SK-N-SH (cell line): ENCODE results near the gene SLC25A14. TPM values are rescaled to one million over a fixed set of nuclear protein-coding genes. Genes with fewer than 3 reads are reported as not detected.

Experiments used
- CTCF ChIA-PET: fragments of 300-600, 350-600 bp; formaldehyde crosslinking; extraction: SDS; loops from one replicate; lab custom pipeline; 2021; lab: Yijun Ruan, JAX
- POLR2A ChIA-PET: fragments of 350-600 bp; sonication (Branson Sonifier 250); formaldehyde crosslinking; extraction: SDS; loops from one replicate; lab custom pipeline; 2020; ENCODE audit warnings: antibody characterized with exemption, inconsistent platforms; lab: Yijun Ruan, JAX
- DNase-seq: peaks from one replicate; pipeline ENCODE4 v3.0.0; 2012
- H2AFZ ChIP-seq: fragments of 200-600 bp; sonication (generic); 2 replicates; pipeline ENCODE4 v1.8.1; 2016; ENCODE audit warnings: antibody characterized with exemption, mild to moderate bottlenecking, low read depth
- H3F3A ChIP-seq: fragments of 200-600 bp; sonication (generic); replicated peaks from 2 replicates; pipeline ENCODE3; 2016; ENCODE audit warnings: antibody characterized with exemption, mild to moderate bottlenecking; ENCODE audit not compliant: insufficient read depth
- H3K27ac ChIP-seq, 2 experiments: fragments of 200-500 bp in 1 of 2; fragments of 200-600 bp in 1 of 2; sonication (Bioruptor generic) in 1 of 2; sonication (generic), shearing (Covaris generic) in 1 of 2; 2 replicates each; pipeline versions ENCODE4 v1.5.1 to v1.6.1; 2014 to 2016; ENCODE audit warnings: low read depth in 2 of 2, inconsistent platforms in 1 of 2, low read length in 1 of 2, mild to moderate bottlenecking in 1 of 2, mixed read lengths in 1 of 2
- H3K27me3 ChIP-seq: fragments of 200-600 bp; sonication (generic), shearing (Covaris generic); 2 replicates; pipeline ENCODE4 v1.6.1; 2016; ENCODE audit warnings: mixed run types; ENCODE audit not compliant: insufficient read depth
- H3K36me3 ChIP-seq, 2 experiments: fragments of 200-500 bp in 1 of 2; fragments of 200-600 bp in 1 of 2; sonication (Bioruptor generic) in 1 of 2; sonication (generic) in 1 of 2; replicated peaks in 1 of 2; 2 replicates each; pipeline versions ENCODE3 to v1.5.1; 2014 to 2016; ENCODE audit warnings: low read length in 1 of 2, mild to moderate bottlenecking in 1 of 2; ENCODE audit not compliant: insufficient read depth in 2 of 2, control insufficient read depth in 1 of 2
- H3K4me1 ChIP-seq, 2 experiments: fragments of 200-500 bp in 1 of 2; fragments of 200-600 bp in 1 of 2; sonication (Bioruptor generic) in 1 of 2; sonication (generic), shearing (Covaris generic) in 1 of 2; 2 replicates each; pipeline versions ENCODE4 v1.5.1 to v1.6.1; 2014 to 2016; ENCODE audit warnings: low read depth in 1 of 2, low read length in 1 of 2, mixed run types in 1 of 2; ENCODE audit not compliant: insufficient read depth in 2 of 2, control insufficient read depth in 1 of 2
- H3K4me2 ChIP-seq: fragments of 200-600 bp; sonication (generic), shearing (Covaris generic); 2 replicates; pipeline ENCODE4 v1.6.1; 2017; ENCODE audit warnings: mixed run types
- H3K4me3 ChIP-seq, 2 experiments: fragments of 200-500 bp in 1 of 2; fragments of 200-600 bp in 1 of 2; sonication (Bioruptor generic) in 1 of 2; sonication (generic), shearing (Covaris generic) in 1 of 2; 2 replicates each; pipeline versions ENCODE4 v1.5.1 to v1.8.1; 2014 to 2016; ENCODE audit warnings: low read depth in 2 of 2, inconsistent platforms in 1 of 2, low read length in 1 of 2, mild to moderate bottlenecking in 1 of 2, mixed read lengths in 1 of 2, moderate library complexity in 1 of 2
- H3K79me2 ChIP-seq: fragments of 200-600 bp; sonication (generic); 2 replicates; pipeline ENCODE4 v1.8.1; 2017; ENCODE audit warnings: mild to moderate bottlenecking; ENCODE audit not compliant: insufficient read depth
- H3K9ac ChIP-seq: fragments of 200-600 bp; sonication (generic); 2 replicates; pipeline ENCODE4 v1.6.1; 2017; ENCODE audit warnings: mixed run types
- H3K9me2 ChIP-seq: fragments of 200-600 bp; sonication (generic); 2 replicates; pipeline ENCODE4 v1.6.1; 2017; ENCODE audit warnings: mixed run types
- H3K9me3 ChIP-seq: fragments of 200-600 bp; sonication (generic); 2 replicates; pipeline ENCODE4 v1.6.1; 2017; ENCODE audit warnings: mixed run types, mild to moderate bottlenecking, moderate library complexity
- H4K20me1 ChIP-seq: fragments of 200-600 bp; sonication (generic); 2 replicates; pipeline ENCODE4 v1.6.1; 2017; ENCODE audit warnings: mild to moderate bottlenecking, mixed run types; ENCODE audit not compliant: insufficient read depth
- CHD2 ChIP-seq: fragments of 150-350 bp; IDR thresholded peaks from 2 replicates; pipeline ENCODE4 v1.6.1; 2018; ENCODE audit warnings: low read length; ENCODE audit not compliant: partially characterized antibody
- ELF1 ChIP-seq: IDR thresholded peaks from 2 replicates; pipeline ENCODE4 v1.4.0; 2012
- EP300 ChIP-seq, 2 experiments: IDR thresholded peaks; 2 replicates each; pipeline versions ENCODE4 v1.4.0 to v1.6.1; 2012; ENCODE audit warnings: borderline replicate concordance in 1 of 2, low read depth in 1 of 2, low read length in 1 of 2
- FOSL2 ChIP-seq: IDR thresholded peaks from 2 replicates; pipeline ENCODE4 v1.4.0; 2012; ENCODE audit warnings: low read depth, mild to moderate bottlenecking, moderate library complexity, borderline replicate concordance
- FOXJ3 ChIP-seq: sonication (generic); formaldehyde crosslinking; IDR thresholded peaks from 2 replicates; pipeline ENCODE4 v1.5.1; 2020; ENCODE audit warnings: mild to moderate bottlenecking, missing genetic modification reagents
- FOXM1 ChIP-seq: IDR thresholded peaks from 2 replicates; pipeline ENCODE4 v1.4.0; 2012; ENCODE audit warnings: low read depth, mild to moderate bottlenecking
- GABPA ChIP-seq: IDR thresholded peaks from 2 replicates; pipeline ENCODE4 v1.4.0; 2012; ENCODE audit warnings: low read depth, mild to moderate bottlenecking
- GATA2 ChIP-seq: sonication (generic); formaldehyde crosslinking; IDR thresholded peaks from 2 replicates; pipeline ENCODE4 v1.5.0; 2020; ENCODE audit warnings: mild to moderate bottlenecking, missing genetic modification reagents
- JUND ChIP-seq: IDR thresholded peaks from 2 replicates; pipeline ENCODE4 v1.4.0; 2012
- NFIC ChIP-seq: IDR thresholded peaks from 2 replicates; pipeline ENCODE4 v1.4.0; 2012; ENCODE audit warnings: borderline replicate concordance
- POLR2AphosphoS5 ChIP-seq: IDR thresholded peaks from 2 replicates; pipeline ENCODE4 v1.6.1; 2012; ENCODE audit warnings: low read depth, low read length
- RAD21 ChIP-seq: IDR thresholded peaks from 2 replicates; pipeline ENCODE4 v1.6.1; 2012; ENCODE audit warnings: mild to moderate bottlenecking, low read length
- SMC3 ChIP-seq: IDR thresholded peaks from 2 replicates; pipeline ENCODE4 v1.6.1; 2012; ENCODE audit warnings: low read depth, low read length, improper control_type of control experiment
- TCF12 ChIP-seq: IDR thresholded peaks from 2 replicates; pipeline ENCODE4 v1.4.0; 2012
- TEAD4 ChIP-seq: IDR thresholded peaks from 2 replicates; pipeline ENCODE4 v1.4.0; 2012; ENCODE audit warnings: mild to moderate bottlenecking, borderline replicate concordance; ENCODE audit not compliant: insufficient read depth
- WGBS: methylation state at CpG from one replicate; pipeline ENCODE4 v1.1.6; 2017; ENCODE audit warnings: low lambda C conversion rate; 5-methylcytosine and 5-hydroxymethylcytosine counted together
- polyA plus RNA-seq, 3 experiments: library from polyadenylated mRNA; depleted of rRNA; stranded (reverse); fragments of >200 nt; gene quantifications; 2 replicates each; pipeline ENCODE4 v1.2.3, GENCODE V29; 2012
- TF ChIP-seq, protein P1 (sequence below): IDR thresholded peaks from 2 replicates; pipeline ENCODE4 v1.6.1; 2012; ENCODE audit warnings: mild to moderate bottlenecking, low read depth, low read length, moderate library complexity
- TF ChIP-seq, protein P2 (sequence below): IDR thresholded peaks from 2 replicates; pipeline ENCODE4 v1.4.0; 2012; ENCODE audit warnings: low read depth, borderline replicate concordance

Gene SLC25A14
- polyA plus RNA-seq, 1 of the 3 experiments (the other 2 are of a cell fraction): 14.0 TPM

DNA sequence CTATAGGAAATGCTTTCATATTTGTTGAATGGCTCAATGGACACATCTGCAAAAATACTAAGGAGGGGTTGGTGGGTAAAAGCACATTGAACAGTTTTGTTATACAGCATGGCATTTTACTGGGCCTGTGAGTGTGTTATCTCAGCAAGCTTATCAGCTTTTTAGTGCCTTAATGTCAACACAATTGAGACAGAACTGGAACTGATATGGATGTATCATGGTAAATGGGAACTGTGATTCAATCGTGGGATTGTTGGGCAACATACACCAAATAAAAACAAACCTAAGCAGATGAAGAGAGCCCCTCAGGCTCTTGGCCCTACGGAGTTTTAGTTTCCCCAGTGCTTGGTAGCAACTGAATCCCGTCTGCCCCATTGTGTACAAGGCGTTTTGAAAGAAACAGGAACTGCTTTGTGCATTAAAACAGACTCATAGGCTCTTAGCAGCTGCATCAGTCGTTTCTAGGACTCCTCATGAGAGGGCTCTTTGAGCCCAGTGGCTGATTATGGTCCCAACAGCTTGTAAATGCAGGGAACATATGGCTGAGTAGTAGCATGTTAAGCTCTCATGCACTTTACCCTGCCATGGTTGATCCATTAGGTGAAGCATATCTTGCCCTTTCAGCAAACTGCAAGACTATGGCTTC is 38.4 kb downstream of the SLC25A14 start:
- H3K9me3 ChIP-seq: no peaks in the 10 kb centered on the region
- H3K9ac ChIP-seq: no peak overlapping the region
- WGBS: 14% methylated on average over 5 of the region's 5 CpGs
- no peaks in the 10 kb centered on the region for H3K27me3 ChIP-seq
- POLR2A ChIA-PET: interaction anchor here (0.6 kb wide), 2 partner anchors 38 to 1200 kb away, joined by 3 read pairs; partner anchors contain the start of gene SLC25A14
- no peak overlapping the region for H3K4me3 ChIP-seq
- peak; percentile 31 for DNase-seq
- no peak overlapping the region for H3K27ac ChIP-seq
- CTCF ChIA-PET: interaction anchor here (1.0 kb wide), 1 partner anchor 538 kb away, joined by 3 read pairs; no protein-coding TSS in a partner anchor
- peaks cover 4 to 6% of the 10 kb centered on the region in 2 experiments for H3K36me3 ChIP-seq
- no peaks in the 10 kb centered on the region for H3K9me2 ChIP-seq
- H2AFZ ChIP-seq: no peak overlapping the region
- no peak overlapping the region for H3K4me2 ChIP-seq
- no peaks in the 10 kb centered on the region for H4K20me1 ChIP-seq
- no peaks in the 10 kb centered on the region for H3K79me2 ChIP-seq
- no peaks in the 10 kb centered on the region for H3F3A ChIP-seq
- no peaks in the 10 kb centered on the region for H3K4me1 ChIP-seq
- TF ChIP-seq FOXM1 (no peak), GATA2 (CRISPR knock-in tag) (peak; percentile 29; the same call in 1 of the 2 replicates), NFIC (no peak), EP300 (IDR thresholded peaks at IDR 0.05; ENCODE audit: borderline replicate concordance in 1 of 2, low read depth in 1 of 2, low read length in 1 of 2) (no peak)

DNA sequence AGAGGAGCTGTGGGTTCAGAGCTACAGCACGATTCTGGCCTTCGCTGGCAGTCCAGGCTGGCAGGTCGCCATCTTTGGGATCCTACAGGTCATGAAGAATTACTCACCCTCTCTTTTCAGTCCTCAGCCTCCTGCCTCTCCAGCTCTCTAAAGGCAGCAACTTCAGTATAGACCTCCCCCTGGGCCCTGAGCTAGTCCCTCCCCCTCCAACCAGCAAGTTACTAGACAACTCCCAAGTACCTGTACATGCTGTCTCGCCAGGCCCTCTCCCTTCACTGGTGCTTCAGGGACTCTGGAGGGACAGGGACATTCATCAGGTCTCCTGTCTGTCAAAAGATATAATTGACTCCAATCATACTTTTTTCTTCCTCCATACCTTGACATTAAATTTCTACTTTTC is 45.8 kb downstream of the SLC25A14 start, which contains the start of gene GPR119:
Gene GPR119 (minus strand): TSS at position 155 of the 400 bp plus-strand sequence. CDS start 227 bp downstream, outside the sequence.
- H3K9me2 ChIP-seq: no peaks in the 10 kb centered on the region
- ChIA-PET CTCF (interaction anchor here (1.1 to 2.5 kb wide), 4 partner anchors 9 to 531 kb away, joined by 3 to 10 read pairs (median 3); no protein-coding TSS in a partner anchor), POLR2A (no interaction called here)
- no peaks in the 10 kb centered on the region for H3K79me2 ChIP-seq
- H3K27ac ChIP-seq: no peak within 1 kb of the TSS
- DNase-seq: no peak
- H2AFZ ChIP-seq: no peak within 1 kb of the TSS
- H3K9ac ChIP-seq: no peak within 1 kb of the TSS
- no peak within 1 kb of the TSS for H3K4me2 ChIP-seq
- H3K4me1 ChIP-seq: no peaks in the 10 kb centered on the region
- no peaks in the 10 kb centered on the region for H3K36me3 ChIP-seq
- no peaks in the 10 kb centered on the region for H3F3A ChIP-seq
- TF ChIP-seq POLR2AphosphoS5 (no peak), ELF1 (no peak), RAD21 (no peak), SMC3 (no peak), FOXJ3 (CRISPR knock-in tag) (no peak), CHD2 (no peak), FOSL2 (no peak), FOXM1 (no peak), TEAD4 (no peak), EP300 (IDR thresholded peaks at IDR 0.05; ENCODE audit: borderline replicate concordance in 1 of 2, low read depth in 1 of 2, low read length in 1 of 2) (no peak), TCF12 (no peak), GABPA (no peak), JUND (no peak)
- TF ChIP-seq, protein P1, sequence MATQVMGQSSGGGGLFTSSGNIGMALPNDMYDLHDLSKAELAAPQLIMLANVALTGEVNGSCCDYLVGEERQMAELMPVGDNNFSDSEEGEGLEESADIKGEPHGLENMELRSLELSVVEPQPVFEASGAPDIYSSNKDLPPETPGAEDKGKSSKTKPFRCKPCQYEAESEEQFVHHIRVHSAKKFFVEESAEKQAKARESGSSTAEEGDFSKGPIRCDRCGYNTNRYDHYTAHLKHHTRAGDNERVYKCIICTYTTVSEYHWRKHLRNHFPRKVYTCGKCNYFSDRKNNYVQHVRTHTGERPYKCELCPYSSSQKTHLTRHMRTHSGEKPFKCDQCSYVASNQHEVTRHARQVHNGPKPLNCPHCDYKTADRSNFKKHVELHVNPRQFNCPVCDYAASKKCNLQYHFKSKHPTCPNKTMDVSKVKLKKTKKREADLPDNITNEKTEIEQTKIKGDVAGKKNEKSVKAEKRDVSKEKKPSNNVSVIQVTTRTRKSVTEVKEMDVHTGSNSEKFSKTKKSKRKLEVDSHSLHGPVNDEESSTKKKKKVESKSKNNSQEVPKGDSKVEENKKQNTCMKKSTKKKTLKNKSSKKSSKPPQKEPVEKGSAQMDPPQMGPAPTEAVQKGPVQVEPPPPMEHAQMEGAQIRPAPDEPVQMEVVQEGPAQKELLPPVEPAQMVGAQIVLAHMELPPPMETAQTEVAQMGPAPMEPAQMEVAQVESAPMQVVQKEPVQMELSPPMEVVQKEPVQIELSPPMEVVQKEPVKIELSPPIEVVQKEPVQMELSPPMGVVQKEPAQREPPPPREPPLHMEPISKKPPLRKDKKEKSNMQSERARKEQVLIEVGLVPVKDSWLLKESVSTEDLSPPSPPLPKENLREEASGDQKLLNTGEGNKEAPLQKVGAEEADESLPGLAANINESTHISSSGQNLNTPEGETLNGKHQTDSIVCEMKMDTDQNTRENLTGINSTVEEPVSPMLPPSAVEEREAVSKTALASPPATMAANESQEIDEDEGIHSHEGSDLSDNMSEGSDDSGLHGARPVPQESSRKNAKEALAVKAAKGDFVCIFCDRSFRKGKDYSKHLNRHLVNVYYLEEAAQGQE: no peak
- TF ChIP-seq, protein P2, sequence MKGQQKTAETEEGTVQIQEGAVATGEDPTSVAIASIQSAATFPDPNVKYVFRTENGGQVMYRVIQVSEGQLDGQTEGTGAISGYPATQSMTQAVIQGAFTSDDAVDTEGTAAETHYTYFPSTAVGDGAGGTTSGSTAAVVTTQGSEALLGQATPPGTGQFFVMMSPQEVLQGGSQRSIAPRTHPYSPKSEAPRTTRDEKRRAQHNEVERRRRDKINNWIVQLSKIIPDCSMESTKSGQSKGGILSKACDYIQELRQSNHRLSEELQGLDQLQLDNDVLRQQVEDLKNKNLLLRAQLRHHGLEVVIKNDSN: no peak
- H3K27me3 ChIP-seq: peaks cover 6% of the 10 kb centered on the region; the same call in 1 of the 2 replicates
- H3K4me3 ChIP-seq: no peak within 1 kb of the TSS
- no peaks in the 10 kb centered on the region for H3K9me3 ChIP-seq
- no peaks in the 10 kb centered on the region for H4K20me1 ChIP-seq
- 40% methylated on average over 3 of the region's 4 CpGs for WGBS
